Measurements from ENCODE around the gene SSTR3.

- no peak for TF ChIP-seq CTCF (IDR thresholded peaks at IDR 0.05; ENCODE audit: low read depth, low read length)
- TF ChIP-seq MAX (IDR thresholded peaks at IDR 0.05; ENCODE audit: low read depth, low read length): no peak
- TF ChIP-seq POLR2A (IDR thresholded peaks at IDR 0.05; ENCODE audit: extremely low read depth, insufficient read length): no peak
These were observed 46.2 kb downstream of the SSTR3 start for GRCh38 chr22:37165940-37166674.

Data from NB4 (cell line).